Amniotic epithelial cell (primary cell): ENCODE data around the gene FADS2.
A peak's percentile ranks its signal among the peaks of the same experiment; 100 is the strongest.

Experiments used
- DNase-seq: peaks from one replicate; pipeline ENCODE4 v3.0.0-alpha.2; 2010; ENCODE audit warnings: low read depth

FADS2 gene

GRCh38 chr11:61887839-61888494, 59.9 kb downstream of the FADS2 start:
- DNase-seq: peak; percentile 78

GRCh38 chr11:61888590-61888989, 60.5 kb downstream of the FADS2 start:
- no peak for DNase-seq

GRCh38 chr11:61889831-61890230, 61.7 kb downstream of the FADS2 start:
- DNase-seq: no peak

DNA sequence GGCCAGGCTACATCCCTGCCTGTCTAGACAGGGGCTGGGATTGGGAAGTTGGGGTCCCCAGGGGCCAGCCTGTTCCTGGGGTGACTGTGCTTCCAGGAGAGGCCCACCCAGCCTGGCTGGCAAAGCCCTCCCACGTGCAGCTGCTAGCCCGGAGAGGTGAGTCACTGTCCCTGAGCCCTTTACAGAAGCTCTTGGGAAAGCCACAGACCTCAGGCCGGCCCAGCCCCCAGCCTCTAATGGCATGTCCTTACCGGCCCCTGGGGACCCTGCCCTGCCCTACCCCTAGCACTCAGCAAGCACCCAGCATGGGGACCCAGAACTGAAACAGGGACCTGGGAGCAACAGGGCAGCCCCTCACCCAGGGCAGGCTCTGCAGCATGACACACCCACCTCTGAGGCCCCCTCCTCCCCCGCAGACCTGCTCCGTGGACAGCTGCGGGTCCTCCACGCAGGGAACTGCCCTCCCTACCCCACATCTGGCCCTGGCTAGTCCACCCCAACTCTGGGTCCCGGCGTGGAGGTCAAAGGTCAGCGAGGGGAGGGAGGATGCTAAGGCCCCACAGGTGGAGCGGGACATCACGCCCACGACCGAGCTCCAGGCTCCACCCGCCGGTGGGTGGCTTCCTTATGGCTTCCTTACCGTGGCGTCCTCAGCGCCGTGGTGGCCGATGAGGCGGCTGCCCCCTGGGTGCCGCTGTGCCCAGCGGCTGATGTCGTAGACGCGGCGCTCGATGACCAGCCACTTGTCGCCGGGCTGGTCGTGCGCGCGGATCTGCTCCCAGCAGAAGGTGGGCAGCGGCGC, 62.6 kb downstream of the FADS2 start:
- DNase-seq: peak; percentile 66

- DNase-seq: peak; percentile 59
These were observed 63.4 kb downstream of the FADS2 start, which contains the start of gene FADS3 for GRCh38 chr11:61891331-61892084. TSS of gene FADS3 (minus strand) at chr11:61891545. CDS start at chr11:61891381, 164 bp downstream.

DNA sequence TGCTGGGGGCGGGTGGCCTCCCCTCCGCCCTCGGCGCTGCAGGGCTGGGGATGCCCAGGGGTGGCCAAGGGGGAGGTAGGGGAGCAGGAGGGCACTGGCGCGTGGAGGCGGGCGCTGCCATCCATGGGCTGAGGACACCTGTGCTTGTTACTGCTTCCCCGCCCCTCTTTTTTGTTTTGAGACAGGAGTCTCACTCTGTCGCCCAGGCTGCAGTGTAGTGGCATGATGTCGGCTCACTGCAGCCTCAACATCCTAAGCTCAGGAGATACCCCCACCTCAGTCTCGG, 63.9 kb downstream of the FADS2 start:
- DNase-seq: no peak

DNA sequence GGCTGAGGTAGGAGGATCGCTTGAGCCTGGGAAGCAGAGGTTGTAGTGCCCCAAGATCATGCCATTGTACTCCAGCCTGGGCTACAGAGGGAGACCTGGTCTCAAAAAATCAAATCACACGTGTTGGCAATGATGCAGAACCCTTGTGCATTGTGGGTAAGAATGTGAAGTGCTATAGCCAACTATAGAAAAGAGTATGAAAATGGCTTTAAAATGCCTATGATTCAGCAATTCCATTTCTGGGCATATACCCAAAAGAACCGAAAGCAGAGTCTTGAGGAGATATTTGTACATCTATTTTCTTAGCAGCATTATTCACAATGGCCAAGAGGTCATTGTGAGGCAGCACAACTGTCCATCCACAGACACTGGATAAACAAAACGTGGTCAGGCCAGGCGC, 65.9 kb downstream of the FADS2 start:
- peak; percentile 83 for DNase-seq

- no peak for DNase-seq
These were observed 67.1 kb downstream of the FADS2 start for GRCh38 chr11:61895046-61895717.

DNA sequence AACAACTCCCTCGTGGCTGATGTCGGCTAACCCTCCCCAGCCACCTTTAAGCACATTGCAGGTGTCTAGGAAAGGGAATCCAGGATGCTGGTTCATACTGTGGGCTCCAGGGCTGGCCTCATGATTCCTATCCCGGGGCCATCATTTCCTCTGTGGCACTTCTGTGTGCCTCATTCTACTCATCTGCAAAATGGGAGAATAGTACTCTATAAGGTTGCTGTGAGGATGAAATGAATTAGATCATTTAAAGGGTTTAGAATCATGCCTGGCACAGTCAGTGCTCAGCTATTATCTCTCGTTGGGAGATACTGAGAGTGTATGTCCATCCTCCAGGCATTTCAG, 67.6 kb downstream of the FADS2 start:
- no peak for DNase-seq

DNA sequence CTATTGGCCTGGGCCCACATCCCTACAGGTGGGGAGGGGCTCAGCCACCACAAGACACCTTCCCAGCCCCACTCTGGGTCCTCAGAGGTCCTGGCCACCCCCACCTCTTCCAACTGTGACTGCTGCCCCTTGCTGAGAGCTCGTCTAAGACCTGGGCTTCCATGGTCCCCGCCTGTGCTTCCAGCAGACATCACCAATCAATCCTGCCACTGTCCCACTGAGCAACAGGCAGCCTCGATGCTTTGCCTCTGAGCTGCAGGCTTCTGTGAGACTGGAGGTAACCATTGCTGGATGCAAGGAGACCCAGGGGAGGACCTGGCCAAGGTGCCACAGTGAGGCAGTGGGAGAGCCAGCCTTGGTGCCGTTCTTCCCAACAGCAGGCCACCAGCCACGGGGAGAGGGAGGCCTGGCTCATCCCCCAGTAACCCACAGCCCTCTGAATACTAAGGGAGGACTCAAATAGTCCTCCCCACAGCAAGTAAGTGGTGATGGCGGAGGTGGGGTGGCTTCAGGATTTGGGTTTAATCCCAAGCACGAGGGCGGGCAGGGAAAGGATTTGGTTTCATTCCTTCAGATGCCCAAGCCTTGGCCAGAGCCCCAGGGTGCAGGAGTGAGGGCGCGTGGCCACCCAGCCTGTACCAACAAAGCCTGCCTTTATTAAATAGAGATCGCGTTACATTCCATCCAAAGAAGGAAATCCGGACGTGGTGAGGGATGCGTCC, 68.7 kb downstream of the FADS2 start:
- DNase-seq: no peak

DNA sequence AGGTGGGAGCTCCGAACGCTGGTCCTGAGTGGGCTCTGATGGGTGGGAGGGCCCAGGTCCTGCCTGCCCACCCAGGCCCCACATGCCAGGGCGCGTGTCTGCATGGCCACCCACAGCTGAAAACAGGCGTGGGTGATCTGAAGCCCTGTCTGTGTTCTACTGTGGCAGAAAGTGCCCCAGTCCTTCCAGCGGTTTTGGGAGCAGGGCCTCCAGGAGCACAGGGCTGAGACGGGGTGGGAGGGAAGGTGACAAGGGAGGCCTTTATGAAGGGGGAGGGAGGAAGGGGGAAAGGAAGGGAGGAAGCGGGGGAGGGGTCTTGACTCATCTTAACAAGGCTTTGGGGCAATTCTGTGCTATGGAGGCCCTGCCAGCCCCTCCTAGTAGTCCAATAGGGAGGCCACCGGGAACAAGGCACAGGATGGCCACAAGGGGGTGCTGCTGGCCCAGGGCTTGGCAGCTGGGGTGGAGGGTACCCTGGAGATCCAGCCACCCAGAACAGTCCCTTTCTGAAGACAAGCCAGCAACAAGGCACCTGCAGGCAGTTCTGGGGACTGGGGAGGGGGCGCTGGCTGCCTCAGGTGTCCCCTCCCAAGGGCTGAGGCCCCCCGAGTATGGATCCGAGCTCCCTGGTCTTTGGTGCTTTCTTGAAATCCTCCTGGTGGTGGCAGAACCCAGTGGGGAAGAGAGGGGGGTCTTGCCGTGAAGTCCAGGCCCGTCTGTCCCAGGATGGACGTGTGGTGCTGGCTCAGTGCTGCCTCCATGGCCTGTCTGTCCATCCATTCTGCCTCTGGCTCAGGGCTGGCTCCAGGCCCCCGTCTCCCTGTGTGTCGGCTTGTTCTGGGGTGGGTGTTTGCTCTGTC, 69.5 kb downstream of the FADS2 start:
- peak; percentile 29 for DNase-seq

DNA sequence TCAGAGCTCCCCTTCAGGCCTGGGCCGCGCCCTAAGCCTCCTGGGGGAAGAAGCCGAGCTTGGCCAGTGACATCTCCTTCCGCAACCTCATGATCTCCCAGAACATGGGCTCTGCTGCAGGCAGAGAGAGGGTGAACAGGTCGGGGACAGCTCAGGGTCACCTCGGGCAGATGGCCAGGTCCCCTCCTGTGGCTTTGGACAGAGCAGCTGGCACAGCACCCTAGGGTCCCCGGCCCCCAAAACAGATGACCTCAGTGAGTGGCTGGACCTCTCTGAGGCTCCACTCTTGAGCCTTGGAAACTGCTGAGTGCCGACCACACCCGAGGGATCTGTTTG, 70.1 kb downstream of the FADS2 start:
- no peak for DNase-seq

GRCh38 chr11:61899146-61899841, 71.2 kb downstream of the FADS2 start:
- peak; percentile 47 for DNase-seq

DNA sequence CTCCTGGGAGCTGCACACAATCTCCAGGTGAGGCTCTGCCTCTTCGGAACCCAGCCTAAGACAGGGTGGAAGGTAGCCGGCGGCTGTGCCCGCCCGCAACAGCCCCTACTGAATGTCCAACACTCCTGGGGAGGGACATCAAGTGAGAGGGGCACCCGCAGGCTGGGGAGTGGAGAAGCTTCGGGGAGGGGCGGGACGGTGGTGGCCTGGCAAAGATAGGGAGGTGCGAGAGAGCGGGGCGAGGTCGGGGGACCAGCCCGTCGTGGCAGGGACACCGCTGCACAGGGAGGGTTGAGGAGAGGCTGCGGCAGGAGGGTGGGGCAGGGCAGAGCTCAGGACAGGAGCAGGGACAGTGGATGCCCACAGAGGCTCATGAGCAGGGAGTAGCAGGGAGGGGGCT, 72.2 kb downstream of the FADS2 start:
- no peak for DNase-seq

- DNase-seq: no peak
These were observed 73.3 kb downstream of the FADS2 start for GRCh38 chr11:61901397-61901796.

DNA sequence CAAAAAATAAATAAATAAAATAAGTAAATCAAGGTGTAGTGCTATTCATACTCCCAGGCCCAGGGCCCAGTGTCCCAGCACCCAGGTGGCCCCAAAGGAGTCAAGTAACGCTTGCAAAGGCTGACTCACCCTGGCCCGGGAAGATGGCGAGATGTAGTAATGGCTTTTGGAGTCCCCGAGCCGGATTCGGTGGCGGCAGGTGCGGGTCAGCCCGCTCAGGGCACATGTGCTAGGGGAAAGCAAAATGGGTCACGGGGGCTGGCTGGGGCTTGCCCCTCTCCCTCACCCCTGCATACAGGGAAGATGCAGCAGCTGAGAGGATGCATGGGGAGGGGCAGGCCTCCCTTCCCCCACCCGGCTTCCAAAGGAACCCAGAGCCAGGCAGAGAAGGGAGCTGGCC, 74.2 kb downstream of the FADS2 start:
- DNase-seq: no peak

GRCh38 chr11:61903845-61904244, 75.7 kb downstream of the FADS2 start:
- no peak for DNase-seq

DNA sequence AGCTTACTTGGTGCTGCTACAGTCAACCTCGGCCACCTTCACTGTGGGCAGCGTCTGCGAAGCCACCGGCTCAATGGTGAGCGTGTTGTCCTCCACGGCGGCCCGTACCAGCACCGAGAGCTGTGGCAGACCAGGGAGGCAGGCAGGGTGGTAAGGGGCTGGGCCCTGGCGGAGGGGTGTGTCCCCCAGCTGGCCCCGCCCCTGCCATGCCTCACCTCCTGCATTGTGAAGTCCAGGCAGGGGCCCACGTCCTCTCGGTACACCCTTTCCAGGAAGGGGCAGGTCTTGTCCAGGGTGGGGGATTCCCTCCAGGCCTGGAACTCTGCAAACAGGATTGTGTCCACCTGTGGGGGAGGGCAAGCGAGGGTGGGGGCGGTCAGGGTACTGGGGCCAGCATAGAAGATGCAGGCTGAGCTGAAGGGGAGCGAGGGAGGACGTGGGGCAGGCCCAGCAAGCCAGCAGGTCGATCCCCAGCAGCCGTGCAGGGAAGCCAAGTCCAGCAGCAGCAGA, 76.5 kb downstream of the FADS2 start:
- DNase-seq: peak; percentile 19

DNA sequence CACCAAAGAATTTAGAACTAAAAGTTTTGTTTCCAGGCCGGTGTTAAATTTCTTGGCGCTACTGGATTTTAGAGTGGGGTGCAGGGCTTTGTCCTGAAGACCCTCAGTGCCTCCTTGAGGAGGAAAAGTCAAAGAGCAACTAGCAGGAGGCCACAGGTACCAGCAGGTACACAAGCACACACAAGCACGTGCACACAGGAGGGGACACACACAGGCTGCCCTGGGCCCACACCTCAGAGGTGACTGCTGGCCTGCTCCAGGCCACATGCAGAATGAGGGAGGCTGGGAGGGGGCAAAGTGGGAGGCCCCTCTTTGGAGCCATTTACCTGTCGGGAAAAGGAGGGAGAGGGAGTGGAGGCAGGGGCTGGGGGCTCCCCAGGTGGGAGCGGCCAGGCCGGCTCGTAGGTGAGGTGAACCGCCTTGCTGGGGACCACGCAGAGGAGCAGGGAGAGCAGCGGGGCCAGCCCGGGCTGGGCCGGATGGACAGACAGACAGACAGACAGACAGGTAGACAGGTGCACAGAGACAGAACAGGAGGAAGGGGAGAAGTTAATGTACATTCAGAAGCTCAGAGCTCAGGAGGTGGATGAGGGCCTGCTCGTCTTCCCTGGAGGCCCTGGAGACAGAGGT, 77.1 kb downstream of the FADS2 start:
- DNase-seq: no peak
